NT2/D1 (cell line): ENCODE results near the gene DSCAML1.

Experiments
- DNase-seq: peaks from one replicate; pipeline ENCODE4 v3.0.0-alpha.2; 2011; ENCODE audit warnings: low read depth, low spot score
- H3K27me3 ChIP-seq: 2 replicates; pipeline ENCODE4 v1.6.0; 2011; ENCODE audit warnings: mild to moderate bottlenecking; ENCODE audit not compliant: insufficient read length, insufficient read depth
- H3K36me3 ChIP-seq: 2 replicates; pipeline ENCODE4 v1.6.1; 2011; ENCODE audit warnings: mild to moderate bottlenecking, low read length, mixed read lengths; ENCODE audit not compliant: insufficient read depth, insufficient read length
- H3K4me1 ChIP-seq: 2 replicates; pipeline ENCODE4 v1.5.1; 2011; ENCODE audit not compliant: insufficient read depth, insufficient read length
- H3K4me3 ChIP-seq: 2 replicates; pipeline ENCODE4 v1.5.1; 2011; ENCODE audit warnings: low read depth; ENCODE audit not compliant: insufficient read length
- H3K9ac ChIP-seq: 2 replicates; pipeline ENCODE4 v1.6.0; 2011; ENCODE audit warnings: low read depth; ENCODE audit not compliant: insufficient read length
- H3K9me3 ChIP-seq: 2 replicates; pipeline ENCODE4 v1.5.1; 2011; ENCODE audit warnings: mild to moderate bottlenecking, low read length; ENCODE audit not compliant: insufficient read depth
- SUZ12 ChIP-seq: IDR thresholded peaks from 2 replicates; pipeline ENCODE4 v1.6.1; 2011; ENCODE audit not compliant: insufficient read length, insufficient read depth; ENCODE audit errors: extremely low read depth
- YY1 ChIP-seq: IDR thresholded peaks from 2 replicates; pipeline ENCODE4 v1.6.1; 2011; ENCODE audit not compliant: insufficient read length, insufficient read depth
- ZNF274 ChIP-seq: IDR thresholded peaks from 2 replicates; pipeline ENCODE4 v1.6.1; 2011; ENCODE audit warnings: mild to moderate bottlenecking, low read depth, low read length

The DSCAML1 gene

GRCh38 chr11:117649296-117650055, 147.5 kb downstream of the DSCAML1 start:
- no peak for TF ChIP-seq SUZ12
- TF ChIP-seq ZNF274: no peak
- no peak for TF ChIP-seq YY1
- Histone ChIP-seq H3K9ac (no peak overlapping the region), H3K36me3 (no peaks in the 10 kb centered on the region), H3K9me3 (no peaks in the 10 kb centered on the region), H3K4me1 (no peaks in the 10 kb centered on the region), H3K27me3 (no peaks in the 10 kb centered on the region), H3K4me3 (no peak overlapping the region)
- DNase-seq: no peak

- no peak overlapping the region for H3K4me3 ChIP-seq
- no peaks in the 10 kb centered on the region for H3K27me3 ChIP-seq
- H3K9ac ChIP-seq: no peak overlapping the region
- H3K4me1 ChIP-seq: no peaks in the 10 kb centered on the region
- H3K36me3 ChIP-seq: no peaks in the 10 kb centered on the region
- TF ChIP-seq YY1: no peak
- no peak for TF ChIP-seq SUZ12
- no peak for DNase-seq
- H3K9me3 ChIP-seq: no peaks in the 10 kb centered on the region
Measured at GRCh38 chr11:117647872-117648271, 149.1 kb downstream of the DSCAML1 start.

- DNase-seq: no peak
- Histone ChIP-seq H3K27me3 (no peaks in the 10 kb centered on the region), H3K36me3 (no peaks in the 10 kb centered on the region), H3K9me3 (no peaks in the 10 kb centered on the region), H3K9ac (no peak overlapping the region), H3K4me1 (no peaks in the 10 kb centered on the region), H3K4me3 (no peak overlapping the region)
- TF ChIP-seq SUZ12 (no peak), ZNF274 (no peak), YY1 (no peak)
Measured at GRCh38 chr11:117647207-117647606, 149.8 kb downstream of the DSCAML1 start.

- no peaks in the 10 kb centered on the region for H3K9me3 ChIP-seq
- no peaks in the 10 kb centered on the region for H3K4me1 ChIP-seq
- no peak for DNase-seq
- TF ChIP-seq ZNF274: no peak
- H3K4me3 ChIP-seq: no peak overlapping the region
- H3K27me3 ChIP-seq: no peaks in the 10 kb centered on the region
- H3K9ac ChIP-seq: no peak overlapping the region
- no peaks in the 10 kb centered on the region for H3K36me3 ChIP-seq
Measured at GRCh38 chr11:117646411-117646810, 150.6 kb downstream of the DSCAML1 start.

GRCh38 chr11:117644403-117645155, 152.4 kb downstream of the DSCAML1 start:
- Histone ChIP-seq H3K9ac (no peak overlapping the region), H3K36me3 (no peaks in the 10 kb centered on the region), H3K4me3 (no peak overlapping the region), H3K4me1 (no peaks in the 10 kb centered on the region), H3K27me3 (no peaks in the 10 kb centered on the region), H3K9me3 (no peaks in the 10 kb centered on the region)
- TF ChIP-seq YY1 (no peak), SUZ12 (no peak), ZNF274 (no peak)
- DNase-seq: no peak

- DNase-seq: no peak
- Histone ChIP-seq H3K9ac (no peak overlapping the region), H3K4me3 (no peak overlapping the region), H3K36me3 (no peaks in the 10 kb centered on the region), H3K27me3 (no peaks in the 10 kb centered on the region), H3K4me1 (no peaks in the 10 kb centered on the region), H3K9me3 (no peaks in the 10 kb centered on the region)
- TF ChIP-seq YY1 (no peak), ZNF274 (no peak), SUZ12 (no peak)
Measured at GRCh38 chr11:117643606-117644300, 153.3 kb downstream of the DSCAML1 start.

- H3K27me3 ChIP-seq: no peaks in the 10 kb centered on the region
- no peak for DNase-seq
- H3K9me3 ChIP-seq: no peaks in the 10 kb centered on the region
- no peak for TF ChIP-seq SUZ12
- TF ChIP-seq ZNF274: no peak
- TF ChIP-seq YY1: no peak
- no peak overlapping the region for H3K9ac ChIP-seq
- H3K36me3 ChIP-seq: no peaks in the 10 kb centered on the region
- no peak overlapping the region for H3K4me3 ChIP-seq
- H3K4me1 ChIP-seq: no peaks in the 10 kb centered on the region
Measured at GRCh38 chr11:117642835-117643234, 154.2 kb downstream of the DSCAML1 start.
